HepG2 (cell line): ENCODE measurements around the gene KCND3. TPM values are rescaled to one million over a fixed set of nuclear protein-coding genes. Genes with fewer than 3 reads are reported as not detected.

Experiments used
- ATAC-seq: fragments of 200-7000 bp; cut with Tn5 transposase; 3 replicates; pipeline ENCODE4 v1.9.1; 2020; ENCODE audit warnings: mild to moderate bottlenecking, moderate library complexity
- BruUV-seq: library from RNA; stranded (reverse); fragments of 400-500 nt; replicated peaks from 2 replicates; lab custom pipeline; 2021; lab: Mats Ljungman, UMichigan
- CTCF ChIA-PET: fragments of 300-600 bp; formaldehyde crosslinking; extraction: SDS; loops from one replicate; lab custom pipeline; 2021; ENCODE audit warnings: low total read pairs, inconsistent platforms, low intra/inter-chr PET ratio; lab: Yijun Ruan, JAX
- POLR2A ChIA-PET: fragments of 350-600 bp; sonication (Branson Sonifier 250); formaldehyde crosslinking; loops from one replicate; lab custom pipeline; 2020; ENCODE audit warnings: antibody characterized with exemption, inconsistent platforms; lab: Yijun Ruan, JAX
- DNase-seq: peaks from one replicate; pipeline ENCODE4 v3.0.0-alpha.2; 2015; ENCODE audit warnings: low spot score
- FAIRE-seq: peaks from 3 replicates; lab custom pipeline; 2011; peaks lifted over from hg19 to GRCh38; lab: Jason Lieb, UNC
- H2AFZ ChIP-seq: one replicate; pipeline ENCODE4 v1.6.1; 2011; ENCODE audit warnings: low read length, inconsistent platforms
- H3K27ac ChIP-seq: fragments of 300-600 bp; 3 replicates; pipeline ENCODE4 v1.8.0; 2011; ENCODE audit warnings: mixed run types, mild to moderate bottlenecking, mixed read lengths, low read length, inconsistent platforms; ENCODE audit not compliant: insufficient read depth; ENCODE audit errors: extremely low read length
- H3K27me3 ChIP-seq, 2 experiments: fragments of 200-600 bp in 1 of 2; 2 replicates in 1 of 2; 3 replicates in 1 of 2; pipeline versions ENCODE4 v1.6.0 to v1.8.0; 2011; ENCODE audit warnings: low read length in 2 of 2, mild to moderate bottlenecking in 2 of 2, moderate library complexity in 2 of 2, inconsistent platforms in 1 of 2; ENCODE audit not compliant: insufficient read depth in 2 of 2, control insufficient read depth in 1 of 2
- H3K36me3 ChIP-seq, 2 experiments: fragments of 200-600 bp in 1 of 2; replicated peaks in 1 of 2; 2 replicates in 1 of 2; 3 replicates in 1 of 2; pipeline versions ENCODE4 v1.5.1 to v1.8.0; 2011; ENCODE audit warnings: low read length in 2 of 2, inconsistent platforms in 1 of 2; ENCODE audit not compliant: insufficient read depth in 2 of 2, control insufficient read depth in 1 of 2
- H3K4me1 ChIP-seq: 2 replicates; pipeline ENCODE4 v1.5.1; 2012; ENCODE audit warnings: low read length, inconsistent platforms; ENCODE audit not compliant: insufficient read depth
- H3K4me2 ChIP-seq: 2 replicates; pipeline ENCODE4 v1.6.0; 2011; ENCODE audit warnings: low read depth, low read length, inconsistent platforms
- H3K4me3 ChIP-seq, 3 experiments: fragments of 200-600 bp in 1 of 3; sonication (generic), shearing (Covaris generic) in 1 of 3; replicated peaks in 1 of 3; 2 replicates each; pipeline ENCODE4 v1.5.1; 2011 to 2016; ENCODE audit warnings: low read length in 3 of 3, inconsistent platforms in 2 of 3, low read depth in 2 of 3, mild to moderate bottlenecking in 2 of 3, control low read depth in 1 of 3, mixed read lengths in 1 of 3; ENCODE audit not compliant: insufficient read depth in 1 of 3
- H3K79me2 ChIP-seq: one replicate; pipeline ENCODE4 v1.6.1; 2011; ENCODE audit warnings: low read length, inconsistent platforms; ENCODE audit not compliant: insufficient read depth
- H3K9ac ChIP-seq: 2 replicates; pipeline ENCODE4 v1.6.0; 2011; ENCODE audit warnings: mild to moderate bottlenecking, low read depth, low read length, inconsistent platforms; ENCODE audit not compliant: insufficient read depth
- H3K9me3 ChIP-seq: 2 replicates; pipeline ENCODE4 v1.5.1; 2012; ENCODE audit warnings: mild to moderate bottlenecking, low read length
- H4K20me1 ChIP-seq: 2 replicates; pipeline ENCODE4 v1.6.0; 2011; ENCODE audit warnings: inconsistent platforms, mild to moderate bottlenecking, low read length, moderate library complexity; ENCODE audit not compliant: insufficient read depth
- FOXC1 ChIP-seq: sonication (generic); formaldehyde crosslinking; IDR thresholded peaks from 2 replicates; pipeline ENCODE4 v1.8.0; 2022; ENCODE audit warnings: mild to moderate bottlenecking, missing genetic modification reagents, borderline replicate concordance
- WGBS: methylation state at CpG from one replicate; pipeline ENCODE4 v1.1.6; 2017; ENCODE audit warnings: low lambda C conversion rate; 5-methylcytosine and 5-hydroxymethylcytosine counted together
- in situ Hi-C: cut with HindIII; loops from 2 replicates; pipeline ENCODE4 v1.10.0; 2017; ENCODE audit warnings: low pct_unique_long_range_greater_than_20kb; ENCODE audit not compliant: extremely low pct_ligation_motif_present
- intact Hi-C: fragments of 100-400 bp; cut with micrococcal nuclease; formaldehyde crosslinking; loops from one replicate; pipeline ENCODE4 v1.10.0; 2022; ENCODE audit not compliant: unreplicated experiment
- polyA plus RNA-seq, 8 experiments: library from polyadenylated mRNA; depleted of rRNA in 3 of 8; stranded (reverse) in 7 of 8; unstranded in 1 of 8; fragments of >200 nt; fragmentation: Illumina TruSeq in 4 of 8; extraction: Trizol in 4 of 8; gene quantifications; 2 replicates each; pipeline versions ENCODE4 v1.2.1 to v1.2.3, GENCODE V29; 2011 to 2016; ENCODE audit warnings: low read depth in 4 of 8, missing spikeins in 1 of 8, mixed read lengths in 1 of 8; ENCODE audit not compliant: insufficient read depth in 1 of 8
- total RNA-seq, 5 experiments: library from RNA; depleted of rRNA; stranded (reverse); fragments of >200 nt; fragmentation: Illumina TruSeq; extraction: Trizol; gene quantifications; 2 replicates each; pipeline ENCODE4 v1.2.3, GENCODE V29; 2016; ENCODE audit warnings: low read depth in 1 of 5
- TF ChIP-seq, protein P1 (sequence below): conservative IDR thresholded peaks from 2 replicates; pipeline ENCODE4 v1.6.1; 2018; ENCODE audit warnings: missing genetic modification reagents
- TF ChIP-seq, protein P2 (sequence below): sonication (generic); formaldehyde crosslinking; IDR thresholded peaks from 2 replicates; pipeline ENCODE4 v1.8.0; 2022; ENCODE audit warnings: missing genetic modification reagents, mild to moderate bottlenecking, borderline replicate concordance

Gene KCND3
- total and polyA plus RNA-seq, 2 of the 13 experiments (the other 11 are each of a cell fraction or from before 2014, with no cell fraction given): 0.04 TPM; not detected in 1

DNA sequence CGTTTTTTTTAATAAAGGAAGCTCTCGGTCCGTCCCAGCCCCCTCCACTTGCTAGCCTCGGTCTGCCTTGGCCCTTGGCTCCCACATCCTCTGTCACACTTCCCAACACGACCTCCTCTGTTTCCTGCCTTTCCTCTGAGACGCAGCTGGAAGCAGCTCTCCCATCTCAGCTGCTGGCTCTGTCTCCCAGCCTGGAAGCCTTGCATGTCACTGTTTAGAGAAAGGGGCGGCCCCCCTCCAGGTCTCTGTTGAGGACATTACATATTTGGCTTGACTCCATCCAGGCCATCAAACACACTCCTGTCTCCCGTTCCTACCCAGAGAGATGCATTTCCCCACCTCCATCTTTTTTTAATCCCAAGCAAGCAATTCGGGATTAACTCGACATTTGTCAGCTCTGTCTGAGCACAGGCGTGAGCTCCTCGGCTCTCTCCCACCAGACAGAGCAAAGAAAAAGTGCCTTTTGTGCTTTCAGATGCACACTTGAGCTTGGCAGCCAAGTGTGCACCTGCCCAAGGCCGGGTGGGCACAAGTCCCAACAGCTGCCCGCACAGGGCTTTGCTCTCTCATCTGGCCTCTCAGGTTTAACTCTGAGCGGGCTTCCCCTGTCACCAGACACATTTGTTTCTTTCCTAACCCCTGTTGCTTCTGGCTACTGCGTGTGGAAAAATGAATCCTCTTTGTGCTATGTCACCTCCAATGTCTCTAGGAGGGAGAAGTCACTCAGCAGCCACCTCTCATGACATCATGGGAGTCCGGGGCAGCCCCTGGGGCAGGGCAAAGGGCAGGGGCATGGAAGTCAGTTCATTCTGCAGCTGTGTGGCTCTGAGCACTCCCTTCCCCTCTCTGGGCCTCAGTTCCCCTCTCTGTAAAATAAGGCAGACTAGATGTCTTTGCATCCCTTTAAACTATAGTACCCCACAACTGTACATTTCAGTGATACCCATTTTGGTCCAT is 108.3 kb downstream of the KCND3 start:
- Histone ChIP-seq H2AFZ (no peak overlapping the region), H3K27ac (no peak overlapping the region), H4K20me1 (no peaks in the 10 kb centered on the region), H3K9me3 (no peaks in the 10 kb centered on the region), H3K4me3 (no peak overlapping the region), H3K79me2 (no peaks in the 10 kb centered on the region), H3K9ac (no peak overlapping the region), H3K36me3 (no peaks in the 10 kb centered on the region), H3K4me2 (no peak overlapping the region), H3K4me1 (peaks cover 10% of the 10 kb centered on the region; the same call in 1 of the 2 replicates), H3K27me3 (peaks cover 0 to 17% of the 10 kb centered on the region in 2 experiments; a peak in 2 of 5 replicates)
- in situ Hi-C loops (no loop called here), intact Hi-C loops (no loop called here)
- 11% methylated on average over 15 of the region's 17 CpGs for WGBS
- DNase-seq: no peak
- ChIA-PET POLR2A (no interaction called here), CTCF (no interaction called here)
- FAIRE-seq: no peak
- no TSS peak for BruUV-seq
- TF ChIP-seq, protein P1, sequence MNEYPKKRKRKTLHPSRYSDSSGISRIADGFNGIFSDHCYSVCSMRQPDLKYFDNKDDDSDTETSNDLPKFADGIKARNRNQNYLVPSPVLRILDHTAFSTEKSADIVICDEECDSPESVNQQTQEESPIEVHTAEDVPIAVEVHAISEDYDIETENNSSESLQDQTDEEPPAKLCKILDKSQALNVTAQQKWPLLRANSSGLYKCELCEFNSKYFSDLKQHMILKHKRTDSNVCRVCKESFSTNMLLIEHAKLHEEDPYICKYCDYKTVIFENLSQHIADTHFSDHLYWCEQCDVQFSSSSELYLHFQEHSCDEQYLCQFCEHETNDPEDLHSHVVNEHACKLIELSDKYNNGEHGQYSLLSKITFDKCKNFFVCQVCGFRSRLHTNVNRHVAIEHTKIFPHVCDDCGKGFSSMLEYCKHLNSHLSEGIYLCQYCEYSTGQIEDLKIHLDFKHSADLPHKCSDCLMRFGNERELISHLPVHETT (CRISPR knock-in tag): no peak
- TF ChIP-seq, protein P2, sequence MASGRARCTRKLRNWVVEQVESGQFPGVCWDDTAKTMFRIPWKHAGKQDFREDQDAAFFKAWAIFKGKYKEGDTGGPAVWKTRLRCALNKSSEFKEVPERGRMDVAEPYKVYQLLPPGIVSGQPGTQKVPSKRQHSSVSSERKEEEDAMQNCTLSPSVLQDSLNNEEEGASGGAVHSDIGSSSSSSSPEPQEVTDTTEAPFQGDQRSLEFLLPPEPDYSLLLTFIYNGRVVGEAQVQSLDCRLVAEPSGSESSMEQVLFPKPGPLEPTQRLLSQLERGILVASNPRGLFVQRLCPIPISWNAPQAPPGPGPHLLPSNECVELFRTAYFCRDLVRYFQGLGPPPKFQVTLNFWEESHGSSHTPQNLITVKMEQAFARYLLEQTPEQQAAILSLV: no peak
- ATAC-seq: no peak

DNA sequence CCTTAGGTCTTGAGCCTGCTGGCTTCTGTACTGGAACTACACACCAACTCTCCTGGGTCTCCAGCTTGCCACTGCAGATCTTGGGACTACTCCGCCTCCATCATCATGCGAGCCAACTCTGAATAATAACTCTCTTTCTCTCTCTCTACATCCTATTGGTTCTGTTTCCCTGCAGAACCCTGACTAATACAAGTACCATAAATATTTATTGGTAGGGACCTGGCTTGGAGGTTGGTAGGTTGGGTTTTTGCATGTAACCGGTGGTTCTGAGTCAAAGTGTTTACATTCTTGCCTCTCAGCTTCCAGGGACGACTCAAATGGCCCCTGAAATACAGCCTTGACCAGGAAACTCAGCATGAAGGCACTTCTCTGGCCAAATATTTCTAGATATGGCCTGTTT is 110.4 kb downstream of the KCND3 start:
- in situ Hi-C loops: no loop called here
- no TSS peak for BruUV-seq

More for the DNA sequence above, 110.4 kb downstream of the KCND3 start:
- ATAC-seq (no peak), FAIRE-seq (no peak), DNase-seq (no peak)
- ChIA-PET CTCF (no interaction called here), POLR2A (no interaction called here)
- Histone ChIP-seq H3K36me3 (no peaks in the 10 kb centered on the region), H4K20me1 (no peaks in the 10 kb centered on the region), H3K27me3 (peaks cover 0 to 28% of the 10 kb centered on the region in 2 experiments; a peak in 2 of 5 replicates), H3K4me2 (no peak overlapping the region), H3K4me3 (no peak overlapping the region), H3K79me2 (no peaks in the 10 kb centered on the region), H3K27ac (no peak overlapping the region), H3K4me1 (peaks cover 10% of the 10 kb centered on the region; the same call in 1 of the 2 replicates), H3K9me3 (no peaks in the 10 kb centered on the region), H3K9ac (no peak overlapping the region), H2AFZ (no peak overlapping the region)
- 33% methylated on average over 4 of the region's 4 CpGs for WGBS
- TF ChIP-seq FOXC1 (CRISPR knock-in tag): no peak
- intact Hi-C loops: no loop called here
